Myocyte (in vitro differentiated cells): ENCODE results near the gene SLC25A44. TPM values are rescaled to one million over a fixed set of nuclear protein-coding genes. Genes with fewer than 3 reads are reported as not detected.

Experiments used
- DNase-seq: peaks from one replicate; pipeline ENCODE4 v3.0.0-alpha.2; 2012; ENCODE audit warnings: low read depth
- polyA plus RNA-seq: library from polyadenylated mRNA; unstranded; fragments of >200 nt; gene quantifications from one replicate; pipeline ENCODE4 v1.2.1, GENCODE V29; 2012; ENCODE audit warnings: missing spikeins
- total RNA-seq: library from RNA; depleted of rRNA; stranded (reverse); fragments of >200 nt; gene quantifications from 2 replicates; pipeline ENCODE4 v1.2.3, GENCODE V29; 2014

Gene SLC25A44
- 12.5 and 15.9 TPM in 2 replicates for total RNA-seq
- polyA plus RNA-seq, result 18.8 TPM

- DNase-seq, result peak; percentile 99
Observed at GRCh38 chr1:156193488-156194299, at the start of gene SLC25A44. Gene SLC25A44 (plus strand): TSS chr1:156194104. CDS start chr1:156199848, 5,744 bp downstream.

GRCh38 chr1:156144742-156145141 lies 49.2 kb upstream of the SLC25A44 start:
- DNase-seq, result no peak

DNA sequence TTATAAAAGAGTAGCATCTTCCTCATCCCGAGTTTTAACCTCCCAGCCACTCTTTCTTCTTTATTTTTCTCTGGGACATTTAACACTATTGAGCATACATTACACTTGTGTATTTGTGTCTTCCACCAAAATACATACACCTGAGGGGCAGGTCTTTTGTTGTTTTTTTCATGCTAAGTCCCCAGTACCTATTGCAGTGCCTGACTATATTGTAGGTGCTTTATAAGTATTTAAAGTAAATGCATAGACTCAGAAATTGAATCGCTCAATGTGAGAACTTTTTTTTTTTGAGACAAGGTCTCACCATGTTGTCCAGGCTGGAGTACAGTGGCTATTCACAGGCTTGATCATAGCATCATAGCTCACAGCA lies 48.3 kb upstream of the SLC25A44 start:
- DNase-seq, result no peak

DNA sequence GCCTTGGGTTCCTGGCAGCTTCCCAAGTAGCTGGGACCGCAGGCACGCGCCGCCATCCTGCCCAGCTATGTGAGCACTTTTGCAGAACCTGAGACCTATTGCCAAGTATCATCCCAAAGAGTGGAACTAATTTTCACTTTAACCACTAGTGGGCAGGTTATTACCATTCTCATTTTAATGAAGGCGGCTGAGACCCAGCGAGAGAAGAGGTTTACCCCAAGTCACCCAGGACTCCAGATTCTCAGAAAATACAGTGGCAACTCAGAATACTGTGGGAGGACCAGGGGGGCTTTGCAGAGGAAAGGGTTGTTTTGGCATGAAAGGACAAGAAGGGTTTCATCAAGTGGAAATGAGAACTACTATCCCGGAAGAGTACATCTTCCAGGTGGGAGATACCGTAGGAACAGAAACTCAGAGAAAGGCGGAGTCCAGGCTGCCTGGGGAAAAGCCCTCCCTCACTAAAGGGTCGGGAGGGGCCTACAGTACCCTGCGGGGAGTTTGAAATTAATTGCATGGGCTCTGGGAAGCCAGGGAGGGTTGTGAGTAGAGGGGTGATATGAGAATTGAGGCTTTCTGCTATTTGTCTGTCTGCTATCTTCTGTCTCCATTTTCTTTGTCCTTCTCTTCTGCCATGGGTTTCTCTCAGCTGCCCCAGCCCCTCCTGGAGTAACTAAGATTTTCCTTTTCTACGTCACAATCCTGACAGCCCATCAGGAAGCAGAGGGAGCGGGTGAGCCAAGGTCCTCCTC lies 47.7 kb upstream of the SLC25A44 start:
- DNase-seq, result peak; percentile 97

DNA sequence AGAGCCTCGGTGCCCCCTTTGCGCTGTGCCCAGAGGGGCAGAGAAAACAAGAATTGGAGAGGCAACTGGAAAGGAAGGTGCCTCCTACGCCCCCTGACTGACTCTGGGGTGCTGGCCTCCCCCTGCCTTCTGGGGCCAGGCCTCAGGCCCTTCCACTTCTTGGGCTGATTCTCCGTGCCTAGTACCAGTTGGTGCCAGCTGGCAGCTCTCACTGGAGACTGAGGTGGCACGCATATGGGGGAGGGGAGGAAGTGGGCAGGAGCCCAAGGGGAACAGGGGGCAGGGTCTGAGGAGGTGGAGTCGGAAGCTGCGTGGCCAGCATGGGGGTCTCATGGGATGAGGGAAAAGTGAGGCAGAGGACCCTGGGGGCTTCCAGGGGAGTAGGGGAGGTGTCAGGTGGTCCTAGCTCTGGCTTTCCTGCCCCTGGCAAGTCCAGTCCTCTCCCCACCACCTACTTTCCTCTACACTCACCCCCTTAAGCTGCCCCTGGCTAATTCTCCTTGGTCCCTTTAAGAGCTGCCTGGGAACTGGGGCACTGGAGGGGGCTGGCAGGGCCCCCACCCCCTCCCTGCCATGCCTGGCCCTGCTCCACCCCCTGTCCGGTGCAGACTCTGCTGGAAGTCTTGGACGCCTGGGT lies 47.0 kb upstream of the SLC25A44 start:
- peak; percentile 66 for DNase-seq

DNA sequence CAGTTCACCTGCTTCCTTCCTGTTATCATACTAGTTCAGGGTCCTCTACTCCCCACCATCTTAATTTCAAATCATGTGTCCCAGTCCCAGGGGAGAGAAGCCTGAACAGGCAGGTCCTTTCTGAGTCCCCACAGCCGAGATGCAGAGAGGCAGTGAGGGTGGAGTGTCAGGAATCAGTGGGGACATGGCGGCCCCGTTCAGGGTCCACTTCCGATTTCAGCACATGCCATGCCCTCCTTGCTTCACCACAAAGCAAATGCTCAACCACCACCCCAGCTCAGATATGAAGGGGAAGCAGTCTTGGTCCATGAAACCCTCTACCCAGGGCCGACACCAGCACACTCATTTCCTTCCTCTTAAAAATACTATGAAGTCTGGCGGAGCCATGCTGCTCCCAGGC lies 45.7 kb upstream of the SLC25A44 start:
- DNase-seq, result no peak

DNA sequence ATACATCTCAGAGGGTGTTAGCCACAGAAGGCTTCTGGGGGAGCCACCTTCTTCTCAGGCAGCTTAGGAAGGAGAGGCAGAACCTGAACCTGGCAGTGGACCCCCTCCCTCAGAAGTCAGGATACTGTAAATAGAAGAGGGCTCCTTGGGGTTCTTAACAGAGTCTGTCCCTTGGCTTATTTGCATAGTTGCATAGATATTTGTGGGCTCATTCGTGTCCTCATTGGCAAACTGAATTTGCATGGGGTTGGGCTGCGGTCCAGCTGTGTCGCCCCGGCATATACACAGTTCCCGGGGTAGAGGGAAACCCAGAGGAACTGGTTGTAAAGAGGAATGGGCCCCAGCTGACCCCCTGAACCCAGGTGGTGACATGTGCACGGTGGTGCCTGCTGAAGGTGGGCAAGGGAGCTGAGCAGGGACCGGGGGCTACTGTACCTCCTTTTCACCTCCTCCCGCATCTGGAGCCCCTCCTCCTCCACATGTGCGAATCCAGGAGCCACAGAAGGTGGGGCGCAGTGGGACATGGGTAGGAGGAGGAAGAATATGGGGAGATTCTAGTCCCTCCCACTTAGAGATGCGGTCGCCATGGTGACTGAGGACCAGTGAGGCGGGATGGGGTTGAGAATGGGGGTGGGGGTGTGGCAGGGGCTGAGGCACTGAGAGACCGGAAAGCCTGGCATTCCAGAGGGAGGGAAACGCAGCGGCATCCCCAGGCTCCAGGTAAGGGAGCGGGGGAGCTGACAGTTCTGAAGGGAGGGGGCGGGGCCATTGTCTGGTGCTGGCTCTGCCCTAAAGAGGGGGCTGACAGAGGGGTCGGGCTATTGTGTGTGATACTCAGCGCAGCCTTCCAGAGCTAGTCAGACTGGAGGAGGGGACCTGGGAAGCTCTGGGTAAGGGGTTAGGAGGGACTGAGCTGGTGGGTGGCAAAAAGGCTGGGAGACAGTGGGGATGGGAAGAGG lies 44.3 kb upstream of the SLC25A44 start:
- DNase-seq, result no peak

GRCh38 chr1:156150333-156151011 lies 43.4 kb upstream of the SLC25A44 start:
- DNase-seq, result no peak

DNA sequence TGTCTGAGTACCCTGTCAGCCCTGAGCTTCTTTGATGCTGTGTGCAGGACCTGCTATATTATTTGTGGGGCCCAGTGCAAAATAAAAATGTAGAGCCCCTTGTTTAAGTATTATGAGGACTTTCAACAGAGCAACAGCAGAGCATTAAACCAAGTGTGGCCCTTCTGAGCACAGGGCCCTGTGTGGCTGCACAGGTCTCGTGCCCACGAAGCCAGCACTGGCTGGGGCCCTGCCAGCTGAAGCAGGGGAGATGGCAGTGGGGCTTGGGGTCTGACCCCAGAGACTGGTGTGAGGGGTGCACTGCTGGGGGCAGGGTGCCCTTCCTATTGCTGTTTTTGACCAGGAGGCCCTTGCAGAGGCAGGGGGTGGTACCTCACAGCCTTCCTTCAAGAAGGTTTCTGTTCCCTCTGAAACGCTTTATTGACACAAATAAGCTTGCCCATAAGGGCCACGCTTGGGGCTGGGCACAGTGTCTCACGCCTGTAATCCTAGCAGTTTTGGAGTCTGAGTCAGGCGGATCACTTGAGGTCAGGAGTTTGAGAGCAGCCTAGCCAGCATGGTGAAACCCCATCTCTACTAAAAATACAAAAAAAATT lies 42.7 kb upstream of the SLC25A44 start:
- peak; percentile 67 for DNase-seq

- no peak for DNase-seq
Observed at GRCh38 chr1:156152628-156153027, 41.3 kb upstream of the SLC25A44 start.

DNA sequence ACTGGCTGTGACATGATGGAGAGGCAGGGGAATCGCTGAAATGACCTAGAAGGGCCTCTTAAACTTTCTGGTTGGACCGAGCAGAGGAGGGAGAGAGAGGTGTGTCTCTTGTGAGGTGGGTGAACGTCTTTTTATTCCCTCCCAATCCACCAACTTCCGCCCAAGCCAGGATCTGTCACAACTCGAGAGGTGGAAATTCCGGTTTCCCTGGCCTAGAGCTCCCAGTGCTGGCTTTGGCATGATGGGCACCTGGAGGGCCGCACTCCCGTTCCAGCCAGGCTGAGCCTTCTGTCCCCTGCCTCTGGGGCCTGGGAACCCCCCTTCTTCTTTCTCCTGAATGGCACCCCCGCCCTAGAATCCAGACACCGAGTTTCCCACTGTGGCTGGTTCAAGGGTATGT lies 40.5 kb upstream of the SLC25A44 start, which contains the start of gene SEMA4A:
TSS of gene SEMA4A (plus strand) at position 224 of the 400 bp plus-strand sequence. CDS start 994 bp downstream, outside the sequence.
- no peak for DNase-seq

- no peak for DNase-seq
Observed at GRCh38 chr1:156154317-156154749, 39.6 kb upstream of the SLC25A44 start.

DNA sequence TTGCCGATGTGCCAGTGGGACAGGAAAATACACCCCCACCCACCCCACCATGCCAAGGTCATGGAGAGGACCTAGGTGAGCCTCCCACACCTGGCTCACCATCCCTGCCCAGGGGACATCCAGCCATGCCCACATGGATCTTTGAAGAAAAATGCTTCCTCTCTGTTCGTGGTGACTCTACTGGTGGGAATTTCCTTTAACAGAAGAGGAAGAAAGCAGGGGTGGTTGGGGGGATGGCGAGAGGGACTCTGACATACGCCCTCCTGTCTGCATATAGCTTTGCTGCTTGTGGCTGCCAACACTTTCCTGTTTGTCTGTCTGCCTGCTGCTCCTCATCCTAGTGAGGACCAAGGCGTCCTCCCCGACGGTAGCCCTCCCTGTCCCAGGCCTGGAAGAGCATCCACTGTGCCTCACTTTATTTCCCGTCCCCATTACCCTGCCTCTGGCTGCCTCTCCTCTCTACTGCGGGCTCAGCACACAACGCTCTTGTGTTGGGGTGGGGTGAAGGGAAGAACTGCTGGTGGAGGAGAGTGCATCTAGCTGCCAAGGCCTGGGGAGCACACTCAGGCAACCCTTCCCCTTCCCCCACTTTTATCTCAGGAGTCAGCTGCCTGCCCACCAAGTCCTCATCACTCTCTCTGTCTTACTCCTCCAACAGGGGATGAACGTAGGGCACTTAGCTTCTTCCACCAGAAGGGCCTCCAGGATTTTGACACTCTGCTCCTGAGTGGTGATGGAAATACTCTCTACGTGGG lies 38.0 kb upstream of the SLC25A44 start:
- no peak for DNase-seq

- DNase-seq, result no peak
Observed at GRCh38 chr1:156157506-156157905, 36.4 kb upstream of the SLC25A44 start.

- no peak for DNase-seq
Observed at GRCh38 chr1:156157966-156158365, 35.9 kb upstream of the SLC25A44 start.

DNA sequence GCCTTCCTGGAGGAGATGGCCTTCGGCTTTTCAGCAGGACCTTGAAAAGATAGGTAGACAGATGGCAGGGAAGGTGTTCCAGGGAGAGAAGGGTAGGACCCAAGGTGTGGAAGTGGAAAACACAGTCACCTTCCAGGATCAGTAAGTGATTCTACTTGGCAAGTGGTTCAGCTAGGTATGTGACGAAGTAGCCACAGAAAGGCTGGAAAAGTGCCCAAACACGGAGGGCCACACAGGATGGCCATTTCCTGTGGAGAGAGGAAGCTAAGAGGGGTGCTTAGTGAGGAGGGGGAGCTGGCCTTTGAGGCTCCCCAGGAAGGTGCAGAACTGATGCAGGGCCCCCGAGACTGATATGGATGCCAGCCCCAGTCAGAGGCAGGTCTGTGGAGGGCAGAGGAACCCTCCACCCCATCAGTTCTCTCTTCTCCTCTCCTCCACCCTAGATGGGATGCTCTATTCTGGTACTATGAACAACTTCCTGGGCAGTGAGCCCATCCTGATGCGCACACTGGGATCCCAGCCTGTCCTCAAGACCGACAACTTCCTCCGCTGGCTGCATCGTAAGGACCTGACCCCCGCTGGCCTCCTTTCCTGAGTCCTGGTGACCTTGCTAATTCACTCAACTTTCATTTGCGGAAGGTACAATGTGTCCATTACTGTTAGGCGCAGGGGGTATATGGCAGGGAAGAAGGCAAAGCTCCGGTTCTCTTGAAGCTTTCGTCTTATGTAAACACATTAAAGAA lies 33.7 kb upstream of the SLC25A44 start:
- no peak for DNase-seq

DNA sequence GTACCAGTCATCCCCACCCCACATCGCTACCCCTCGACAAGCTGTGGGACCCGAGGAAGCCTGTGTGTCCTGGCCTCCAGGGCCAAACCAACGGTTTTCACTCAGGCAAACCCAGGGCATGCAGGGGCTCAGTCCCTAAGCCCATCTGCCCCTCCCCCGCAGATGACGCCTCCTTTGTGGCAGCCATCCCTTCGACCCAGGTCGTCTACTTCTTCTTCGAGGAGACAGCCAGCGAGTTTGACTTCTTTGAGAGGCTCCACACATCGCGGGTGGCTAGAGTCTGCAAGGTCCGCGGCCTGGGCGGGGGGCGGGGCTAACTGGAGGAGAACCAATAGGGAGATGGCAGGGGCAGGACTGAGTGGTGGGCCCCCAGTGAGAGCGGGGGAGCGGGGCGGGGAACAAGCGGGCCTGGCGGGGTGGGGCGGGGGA lies 33.1 kb upstream of the SLC25A44 start:
- peak; percentile 77 for DNase-seq

DNA sequence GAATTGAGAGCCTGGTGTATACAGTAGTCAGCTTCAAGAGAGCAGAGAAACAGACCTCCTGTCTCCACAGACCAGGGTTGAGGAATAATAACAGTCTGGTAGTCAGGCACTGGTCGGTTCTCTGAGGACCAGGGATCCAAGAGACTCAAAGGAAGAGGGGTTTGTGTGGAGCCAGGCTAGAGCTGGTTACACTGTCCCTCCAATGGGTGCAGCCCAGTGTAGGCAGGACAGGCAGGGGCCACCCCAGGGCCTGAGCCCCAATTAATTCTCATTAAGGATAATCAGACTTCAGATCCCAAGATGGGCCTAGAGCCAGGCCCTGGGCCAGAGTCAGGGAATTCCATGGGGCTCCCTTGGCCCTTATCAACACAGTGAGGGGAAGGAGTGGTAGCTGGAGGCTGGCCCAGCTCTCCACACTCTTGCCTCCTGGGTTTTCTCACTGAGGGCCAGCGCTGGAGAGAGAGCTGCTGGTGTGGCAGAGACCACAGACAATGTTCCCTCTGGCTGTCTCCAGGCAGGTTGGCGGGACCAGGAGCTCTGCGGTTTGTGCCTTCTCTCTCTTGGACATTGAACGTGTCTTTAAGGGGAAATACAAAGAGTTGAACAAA lies 31.4 kb upstream of the SLC25A44 start:
- no peak for DNase-seq
